UCSD-AML1 (cell line): ENCODE results near the gene PRAC2.
"Not testable (repeated sequence)": the region's sequence is repeated elsewhere in the genome, so short reads cannot be mapped to it uniquely, and the experiment has no call there.

Experiments used
- DNase-seq: peaks from one replicate; lab custom pipeline; 2025; ENCODE audit not compliant: unreplicated experiment; lab: John Stamatoyannopoulos, UW

PRAC2 gene

GRCh38 chr17:48722915-48723422 lies at the start of gene PRAC2:
TSS of gene PRAC2 (plus strand) at chr17:48723185. CDS start at chr17:48724411, 1,226 bp downstream.
- DNase-seq, result no peak

- DNase-seq, result no peak
Observed at GRCh38 chr17:48676963-48677558, 45.9 kb upstream of the PRAC2 start.

GRCh38 chr17:48678141-48678971 lies 44.6 kb upstream of the PRAC2 start:
- DNase-seq, result peak; percentile 70

- DNase-seq, result no peak
Observed at GRCh38 chr17:48679385-48680096, 43.4 kb upstream of the PRAC2 start.

- DNase-seq, result no peak
Observed at GRCh38 chr17:48681609-48682008, 41.4 kb upstream of the PRAC2 start.

GRCh38 chr17:48690655-48691054 lies 32.3 kb upstream of the PRAC2 start:
- DNase-seq, result no peak

GRCh38 chr17:48692049-48692448 lies 30.9 kb upstream of the PRAC2 start:
- DNase-seq, result no peak

GRCh38 chr17:48693178-48693577 lies 29.8 kb upstream of the PRAC2 start:
- DNase-seq, result no peak

- DNase-seq, result no peak
Observed at GRCh38 chr17:48701864-48702532, 21.0 kb upstream of the PRAC2 start.

GRCh38 chr17:48704361-48705248 lies 18.4 kb upstream of the PRAC2 start:
- DNase-seq, result no peak

GRCh38 chr17:48711128-48711527 lies 11.9 kb upstream of the PRAC2 start:
- DNase-seq, result no peak

- DNase-seq, result no peak
Observed at GRCh38 chr17:48715496-48716399, 7.2 kb upstream of the PRAC2 start.

- not testable (repeated sequence) for DNase-seq
Observed at GRCh38 chr17:48716549-48716948, 6.4 kb upstream of the PRAC2 start.

GRCh38 chr17:48717367-48718226 lies 5.4 kb upstream of the PRAC2 start:
- DNase-seq, result no peak

- no peak for DNase-seq
Observed at GRCh38 chr17:48718227-48718760, 4.7 kb upstream of the PRAC2 start.

GRCh38 chr17:48718761-48719641 lies 4.0 kb upstream of the PRAC2 start:
- no peak for DNase-seq
